Activated T-cell treated with anti-CD3 and anti-CD28 coated beads, Interleukin-2, amount 50 U/mL, for 72 hours (primary cell): ENCODE measurements around the gene SLC22A23. TPM values are rescaled to one million over a fixed set of nuclear protein-coding genes. Genes with fewer than 3 reads are reported as not detected.

Experiments used
- ATAC-seq, 2 donors: fragments of 150-1000 bp; cut with Tn5 transposase; replicated peaks in 1 of 2; 2 replicates each; pipeline ENCODE4 v1.10.0; 2021; ENCODE audit warnings: moderate library complexity in 2 of 2, mild to moderate bottlenecking in 1 of 2
- DNase-seq, 2 donors: peaks; one replicate each; pipeline ENCODE4 v3.0.0; 2021 to 2022; ENCODE audit warnings: mixed read lengths in 1 of 2
- H3K27ac Mint-ChIP-seq: one replicate; pipeline ENCODE4 v1.8.0; 2022; ENCODE audit warnings: mild to moderate bottlenecking, moderate library complexity, mixed read lengths
- H3K27me3 Mint-ChIP-seq: one replicate; pipeline ENCODE4 v1.8.0; 2022; ENCODE audit warnings: low read depth, mixed read lengths
- H3K36me3 Mint-ChIP-seq, 2 donors: one replicate each; pipeline ENCODE4 v1.8.0; 2022; ENCODE audit warnings: mixed read lengths in 2 of 2, mild to moderate bottlenecking in 1 of 2; ENCODE audit not compliant: insufficient read depth in 2 of 2
- H3K4me1 Mint-ChIP-seq: one replicate; pipeline ENCODE4 v1.8.0; 2022; ENCODE audit warnings: low read depth, mixed read lengths
- H3K4me3 Mint-ChIP-seq, 2 donors: one replicate each; pipeline ENCODE4 v1.8.0; 2022; ENCODE audit warnings: mild to moderate bottlenecking in 2 of 2, mixed read lengths in 2 of 2, moderate library complexity in 2 of 2
- H3K9me3 Mint-ChIP-seq, 2 donors: one replicate each; pipeline ENCODE4 v1.8.0; 2022; ENCODE audit warnings: mixed read lengths in 2 of 2
- total RNA-seq, 2 donors: library from RNA; stranded (reverse); gene quantifications; one replicate each; pipeline ENCODE4 v1.2.3, GENCODE V29; 2022

SLC22A23 gene
- total RNA-seq, 2 donors from 2014 or later: 1.5 to 2.0 TPM

DNA sequence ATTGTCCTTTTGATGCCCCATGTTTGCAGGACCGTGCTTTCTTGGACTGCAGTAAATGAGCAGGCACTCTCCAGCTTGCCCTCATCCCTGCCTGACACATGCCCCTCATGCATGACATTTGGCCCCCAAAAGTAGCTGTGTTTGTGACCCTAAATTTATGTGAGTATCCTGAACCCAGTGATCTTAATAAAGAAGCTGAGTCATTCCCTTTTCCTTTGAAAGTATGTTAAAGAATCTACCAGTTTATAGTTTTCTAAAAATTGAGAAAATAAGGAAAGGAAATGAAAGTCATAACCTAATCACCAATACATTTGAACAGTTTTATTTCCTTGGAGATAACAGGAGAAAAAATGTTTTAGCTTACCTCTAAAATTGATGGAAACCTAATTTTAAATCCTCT, 3.4 kb upstream of the SLC22A23 start:
- DNase-seq: no peak
- Mint-ChIP-seq H3K36me3 (no peaks in the 10 kb centered on the region), H3K27me3 (peaks cover 26% of the 10 kb centered on the region), H3K27ac (no peak overlapping the region), H3K4me3 (no peak overlapping the region), H3K9me3 (peaks cover 0 to 2% of the 10 kb centered on the region in 2 donors), H3K4me1 (peaks cover 9% of the 10 kb centered on the region)
- no peak for ATAC-seq

DNA sequence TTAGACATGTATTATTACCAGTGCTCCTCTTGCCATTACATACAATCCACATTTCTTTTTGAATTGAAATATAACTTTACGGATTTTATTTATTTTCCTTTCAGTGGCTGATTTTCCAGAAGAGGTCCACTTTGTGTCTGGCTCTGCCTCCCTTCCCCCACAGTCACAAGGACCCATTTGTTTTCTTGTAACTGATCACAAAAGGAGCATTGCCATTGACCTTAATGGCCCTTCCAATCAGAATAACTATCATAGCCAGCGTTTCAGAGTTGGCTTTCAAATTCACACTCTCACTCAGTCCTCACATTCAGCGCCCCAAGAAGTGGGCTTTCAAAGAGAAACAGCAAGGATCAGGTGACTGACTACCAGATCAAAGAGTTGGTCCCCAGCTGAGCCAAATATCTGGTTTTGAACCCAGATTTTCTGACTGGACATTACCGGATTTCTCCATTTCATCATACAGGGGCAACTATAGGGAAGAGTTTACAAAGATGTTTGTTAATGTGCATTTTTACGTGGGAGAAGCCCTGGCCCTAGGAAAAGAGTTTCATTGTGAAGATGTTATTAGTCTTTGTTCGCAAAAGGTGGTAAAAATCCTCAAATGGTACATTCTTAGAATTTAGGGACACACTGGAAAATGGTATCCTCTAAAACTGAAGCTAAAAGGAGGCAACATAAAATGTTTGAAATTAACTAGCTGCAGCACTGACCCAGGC, 2.0 kb upstream of the SLC22A23 start:
- no peaks in the 10 kb centered on the region for H3K9me3 Mint-ChIP-seq
- H3K4me1 Mint-ChIP-seq: peaks cover 9% of the 10 kb centered on the region
- no peak overlapping the region for H3K27ac Mint-ChIP-seq
- DNase-seq: no peak
- H3K4me3 Mint-ChIP-seq: peak overlapping the region in 1 of 2 donors; percentile 17
- H3K36me3 Mint-ChIP-seq: no peaks in the 10 kb centered on the region
- ATAC-seq: no peak
- H3K27me3 Mint-ChIP-seq: peaks cover 26% of the 10 kb centered on the region

GRCh38 chr6:3457710-3458602, 1.1 kb upstream of the SLC22A23 start:
- Mint-ChIP-seq H3K4me1 (peaks cover 9% of the 10 kb centered on the region), H3K27me3 (peaks cover 26% of the 10 kb centered on the region), H3K4me3 (peak overlapping the region; percentile 74 to 87), H3K27ac (no peak overlapping the region), H3K9me3 (no peaks in the 10 kb centered on the region), H3K36me3 (no peaks in the 10 kb centered on the region)
- ATAC-seq: no peak
- DNase-seq: peak in 1 of 2 donors; percentile 5

- no peak overlapping the region for H3K27ac Mint-ChIP-seq
- peaks cover 26% of the 10 kb centered on the region for H3K27me3 Mint-ChIP-seq
Measured at GRCh38 chr6:3456395-3456897, 404 bp downstream of the SLC22A23 start.

GRCh38 chr6:3455569-3456394, 1.1 kb downstream of the SLC22A23 start:
- Mint-ChIP-seq H3K4me3 (no peak overlapping the region), H3K4me1 (peaks cover 9% of the 10 kb centered on the region), H3K27me3 (peaks cover 26% of the 10 kb centered on the region), H3K27ac (no peak overlapping the region), H3K36me3 (no peaks in the 10 kb centered on the region), H3K9me3 (no peaks in the 10 kb centered on the region)
- ATAC-seq (peak in 1 of 2 donors; percentile 6), DNase-seq (peak; percentile 17 to 23)

More at GRCh38 chr6:3456395-3456897, 404 bp downstream of the SLC22A23 start:
- peaks cover 9% of the 10 kb centered on the region for H3K4me1 Mint-ChIP-seq
- H3K9me3 Mint-ChIP-seq: no peaks in the 10 kb centered on the region
- DNase-seq: no peak
- H3K36me3 Mint-ChIP-seq: no peaks in the 10 kb centered on the region
- no peak overlapping the region for H3K4me3 Mint-ChIP-seq
- peak; percentile 42 to 57 for ATAC-seq

GRCh38 chr6:3455147-3455568, 1.7 kb downstream of the SLC22A23 start:
- ATAC-seq (peak; percentile 55 to 61), DNase-seq (peak; percentile 49 to 59)
- Mint-ChIP-seq H3K27me3 (peaks cover 26% of the 10 kb centered on the region), H3K4me1 (peaks cover 9% of the 10 kb centered on the region), H3K36me3 (no peaks in the 10 kb centered on the region), H3K4me3 (no peak overlapping the region), H3K27ac (no peak overlapping the region), H3K9me3 (no peaks in the 10 kb centered on the region)

GRCh38 chr6:3454273-3455010, 2.4 kb downstream of the SLC22A23 start:
- Mint-ChIP-seq H3K27ac (no peak overlapping the region), H3K4me1 (peaks cover 14% of the 10 kb centered on the region), H3K9me3 (no peaks in the 10 kb centered on the region), H3K27me3 (peaks cover 21% of the 10 kb centered on the region), H3K36me3 (no peaks in the 10 kb centered on the region), H3K4me3 (no peak overlapping the region)
- ATAC-seq (no peak), DNase-seq (no peak)

GRCh38 chr6:3453413-3454272, 3.2 kb downstream of the SLC22A23 start:
- no peaks in the 10 kb centered on the region for H3K9me3 Mint-ChIP-seq

DNA sequence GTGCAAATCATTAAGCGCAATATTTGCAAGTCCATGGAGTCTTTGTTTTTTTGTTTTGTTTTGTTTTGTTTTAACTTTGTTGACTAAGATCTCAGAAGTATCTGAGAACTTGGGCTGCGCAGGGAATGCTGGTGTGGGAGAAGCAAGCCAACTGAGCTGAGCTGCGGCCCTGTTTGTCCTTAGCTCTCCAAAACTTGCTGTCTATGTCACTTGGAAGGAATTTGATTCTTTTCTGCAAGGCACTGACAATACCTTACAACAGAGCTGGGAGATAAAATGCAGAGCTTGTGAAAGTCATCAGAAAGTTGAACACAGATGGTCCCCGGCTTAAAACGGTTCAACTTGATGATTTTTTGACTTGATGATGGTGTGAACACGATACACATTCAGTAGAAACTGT, 5.4 kb downstream of the SLC22A23 start:
- H3K27me3 Mint-ChIP-seq: no peaks in the 10 kb centered on the region
- no peaks in the 10 kb centered on the region for H3K9me3 Mint-ChIP-seq
- no peak for DNase-seq
- H3K4me3 Mint-ChIP-seq: no peak overlapping the region
- H3K27ac Mint-ChIP-seq: no peak overlapping the region
- H3K36me3 Mint-ChIP-seq: no peaks in the 10 kb centered on the region
- no peak for ATAC-seq
- peaks cover 15% of the 10 kb centered on the region for H3K4me1 Mint-ChIP-seq

More at GRCh38 chr6:3453413-3454272, 3.2 kb downstream of the SLC22A23 start:
- Mint-ChIP-seq H3K36me3 (no peaks in the 10 kb centered on the region), H3K27me3 (peaks cover 13% of the 10 kb centered on the region), H3K4me1 (peaks cover 22% of the 10 kb centered on the region), H3K4me3 (no peak overlapping the region), H3K27ac (no peak overlapping the region)
- DNase-seq (no peak), ATAC-seq (no peak)

DNA sequence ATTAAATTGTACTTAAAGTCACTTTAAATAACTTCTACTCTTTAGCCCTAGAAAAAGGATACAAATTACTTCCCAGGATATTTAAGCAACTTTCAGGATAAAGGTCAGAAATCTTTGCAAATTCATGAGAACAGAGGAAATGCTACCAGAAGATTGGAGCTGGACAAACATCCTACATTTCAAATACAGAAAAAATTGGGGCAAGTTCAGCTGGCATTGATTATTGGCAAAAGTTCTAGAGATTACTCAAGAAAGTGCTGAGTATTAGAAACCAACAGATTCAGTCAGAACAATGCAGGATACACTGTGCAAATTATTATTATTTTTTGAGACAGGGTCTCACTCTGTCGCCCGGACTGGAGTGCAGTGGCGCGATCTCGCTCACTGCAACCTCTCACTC, 6.0 kb downstream of the SLC22A23 start:
- no peaks in the 10 kb centered on the region for H3K36me3 Mint-ChIP-seq
- H3K27me3 Mint-ChIP-seq: no peaks in the 10 kb centered on the region
- H3K9me3 Mint-ChIP-seq: no peaks in the 10 kb centered on the region
- peaks cover 15% of the 10 kb centered on the region for H3K4me1 Mint-ChIP-seq
- H3K27ac Mint-ChIP-seq: no peak overlapping the region
- H3K4me3 Mint-ChIP-seq: no peak overlapping the region
- no peak for ATAC-seq
- no peak for DNase-seq

- Mint-ChIP-seq H3K4me3 (no peak overlapping the region), H3K27me3 (no peaks in the 10 kb centered on the region), H3K27ac (no peak overlapping the region), H3K9me3 (no peaks in the 10 kb centered on the region), H3K36me3 (no peaks in the 10 kb centered on the region), H3K4me1 (peaks cover 15% of the 10 kb centered on the region)
- ATAC-seq (no peak), DNase-seq (no peak)
Measured at GRCh38 chr6:3449750-3450305, 7.0 kb downstream of the SLC22A23 start.
